Stomach (tissue), 4 donors: Measurements from ENCODE around the gene VGLL3.
"Not testable (repeated sequence)": the region's sequence is repeated elsewhere in the genome, so short reads cannot be mapped to it uniquely, and the experiment has no call there.

Experiments
- POLR2AphosphoS5 ChIP-seq, 3 donors: sonication (generic); formaldehyde crosslinking; IDR thresholded peaks; one replicate each; pipeline ENCODE4 v1.6.1; 2016; ENCODE audit warnings: antibody characterized with exemption in 3 of 3
- TF ChIP-seq, protein P1 (sequence below), 7 experiments: fragments of 450-650 bp in 4 of 7; fragments of 200-600 bp in 3 of 7; sonication (generic) in 3 of 7; IDR thresholded peaks; one replicate each; pipeline ENCODE4 v1.5.1; 2016 to 2019; ENCODE audit warnings: antibody characterized with exemption in 7 of 7, control low read depth in 2 of 7, mild to moderate bottlenecking in 1 of 7

DNA sequence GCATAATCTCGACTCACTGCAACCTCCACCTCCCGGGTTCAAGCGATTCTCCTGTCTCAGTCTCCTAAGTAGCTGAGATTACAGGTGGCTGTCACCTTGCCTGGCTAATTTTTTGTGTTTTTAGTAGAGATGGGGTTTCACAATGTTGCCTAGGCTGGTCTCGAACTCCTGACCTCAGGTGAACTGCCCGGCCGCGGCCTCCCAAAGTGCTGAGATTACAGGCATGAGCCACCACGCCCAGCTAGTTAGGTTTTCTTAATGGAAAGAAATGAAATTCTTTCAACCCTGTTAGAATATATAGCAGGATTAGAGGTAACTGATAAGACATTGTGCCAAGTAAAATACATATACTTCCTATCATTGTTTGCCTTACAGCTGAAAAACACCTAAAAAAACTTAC lies 16.8 kb downstream of the VGLL3 start:
- not testable (repeated sequence) for TF ChIP-seq POLR2AphosphoS5 (IDR thresholded peaks at IDR 0.05)
- TF ChIP-seq, protein P1, sequence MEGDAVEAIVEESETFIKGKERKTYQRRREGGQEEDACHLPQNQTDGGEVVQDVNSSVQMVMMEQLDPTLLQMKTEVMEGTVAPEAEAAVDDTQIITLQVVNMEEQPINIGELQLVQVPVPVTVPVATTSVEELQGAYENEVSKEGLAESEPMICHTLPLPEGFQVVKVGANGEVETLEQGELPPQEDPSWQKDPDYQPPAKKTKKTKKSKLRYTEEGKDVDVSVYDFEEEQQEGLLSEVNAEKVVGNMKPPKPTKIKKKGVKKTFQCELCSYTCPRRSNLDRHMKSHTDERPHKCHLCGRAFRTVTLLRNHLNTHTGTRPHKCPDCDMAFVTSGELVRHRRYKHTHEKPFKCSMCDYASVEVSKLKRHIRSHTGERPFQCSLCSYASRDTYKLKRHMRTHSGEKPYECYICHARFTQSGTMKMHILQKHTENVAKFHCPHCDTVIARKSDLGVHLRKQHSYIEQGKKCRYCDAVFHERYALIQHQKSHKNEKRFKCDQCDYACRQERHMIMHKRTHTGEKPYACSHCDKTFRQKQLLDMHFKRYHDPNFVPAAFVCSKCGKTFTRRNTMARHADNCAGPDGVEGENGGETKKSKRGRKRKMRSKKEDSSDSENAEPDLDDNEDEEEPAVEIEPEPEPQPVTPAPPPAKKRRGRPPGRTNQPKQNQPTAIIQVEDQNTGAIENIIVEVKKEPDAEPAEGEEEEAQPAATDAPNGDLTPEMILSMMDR (IDR thresholded peaks at IDR 0.05): not testable (repeated sequence)
